NCI-H2227 (cell line): ENCODE results near the gene NAALADL2.

ENCODE experiments used
- DNase-seq: peaks from one replicate; lab custom pipeline; 2025; ENCODE audit not compliant: unreplicated experiment; lab: John Stamatoyannopoulos, UW

NAALADL2 gene

DNA sequence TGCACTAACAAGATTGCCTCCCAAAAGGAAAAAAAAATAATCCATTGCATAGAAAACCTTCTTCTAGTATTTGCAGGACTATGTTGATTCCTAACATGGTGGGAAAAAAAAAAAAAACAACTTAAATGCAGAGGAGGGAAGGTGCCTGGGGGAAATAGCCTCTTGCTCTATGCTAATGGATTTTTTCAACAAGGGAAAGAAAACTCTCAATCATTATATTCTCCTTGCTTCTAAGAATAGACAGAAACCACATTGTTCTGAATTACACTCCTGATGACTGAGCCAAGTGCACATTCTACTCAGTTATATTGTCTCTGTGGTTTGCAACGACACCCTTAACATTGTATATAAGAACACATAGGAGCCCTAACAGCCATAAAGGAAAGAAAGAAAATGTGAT, 760.2 kb downstream of the NAALADL2 start:
- no peak for DNase-seq

DNA sequence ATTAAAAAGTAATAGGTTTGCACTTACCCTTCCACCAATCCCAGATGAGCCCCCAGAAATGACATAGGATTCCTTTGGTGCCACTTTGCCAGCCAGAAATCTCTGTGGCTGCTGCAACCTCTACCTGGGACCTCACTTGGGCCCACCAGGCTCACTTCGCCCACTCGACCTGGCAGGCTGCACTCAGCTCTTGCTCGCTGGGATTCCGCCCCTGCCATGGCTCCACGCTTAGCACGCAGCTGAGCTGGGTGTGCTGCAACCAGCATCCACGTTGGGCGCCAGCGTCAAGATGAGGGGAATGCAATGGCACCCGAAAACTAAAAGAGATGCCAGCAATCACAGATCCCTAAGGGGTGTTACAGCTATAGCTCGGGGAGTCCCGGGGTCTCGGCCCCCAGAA, 761.0 kb downstream of the NAALADL2 start:
- DNase-seq: no peak

DNA sequence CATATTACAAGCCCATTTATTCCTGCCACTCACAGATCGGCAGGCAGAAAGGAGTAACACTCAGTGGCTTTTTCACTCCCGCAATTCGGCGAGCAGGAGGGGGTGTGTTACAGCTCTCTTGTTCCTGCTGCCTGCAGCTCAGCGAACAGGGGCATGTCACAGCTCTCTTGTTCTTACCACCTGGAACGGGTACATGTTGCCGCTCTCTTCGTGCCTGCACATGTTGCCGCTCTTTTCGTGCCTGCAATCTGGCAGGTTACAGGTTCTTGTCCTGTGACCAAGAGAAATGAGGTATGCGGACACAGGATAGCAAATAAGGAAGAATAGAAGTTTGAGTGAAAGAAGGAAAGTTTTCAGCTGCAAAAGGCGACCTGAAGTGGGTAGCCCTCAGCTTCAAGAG, 761.4 kb downstream of the NAALADL2 start:
- no peak for DNase-seq

DNA sequence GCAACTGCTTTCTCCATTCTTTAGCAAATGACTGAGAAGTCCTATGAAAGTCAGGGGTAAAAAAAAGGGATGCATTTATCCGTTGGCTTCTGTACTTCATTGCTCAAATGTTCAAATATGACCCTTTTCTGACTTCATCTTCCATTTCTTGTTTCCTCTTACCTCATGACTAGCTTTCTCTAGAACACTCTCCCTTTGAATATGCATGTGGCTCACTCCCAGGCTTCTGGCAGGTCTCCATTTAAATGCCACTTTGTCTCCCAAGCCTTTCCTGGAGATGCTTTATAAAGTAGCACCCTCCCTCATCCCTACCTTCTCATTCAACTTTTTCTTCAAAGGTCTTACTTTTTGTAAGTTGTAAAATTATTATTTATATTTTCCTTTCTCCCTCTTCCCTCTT, 781.8 kb downstream of the NAALADL2 start:
- DNase-seq: no peak

DNA sequence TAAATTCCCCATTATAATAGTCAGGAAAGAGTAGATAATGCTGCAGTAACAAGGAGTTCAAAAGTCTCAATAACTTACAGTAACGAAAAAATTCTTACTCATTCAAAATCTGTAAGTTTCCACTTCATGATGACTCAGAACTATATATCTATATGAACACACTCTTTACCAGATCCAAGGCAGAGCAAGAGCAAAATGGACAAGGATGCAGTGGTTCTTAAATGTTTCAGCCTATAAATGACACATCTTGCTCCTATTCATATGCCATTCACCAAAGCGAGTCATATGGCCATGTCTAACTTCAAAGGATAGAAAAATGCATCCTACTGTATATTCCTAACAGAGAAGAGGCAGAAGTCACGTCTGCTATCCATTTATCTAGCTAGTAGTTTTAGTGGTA, 787.7 kb downstream of the NAALADL2 start:
- DNase-seq: no peak

DNA sequence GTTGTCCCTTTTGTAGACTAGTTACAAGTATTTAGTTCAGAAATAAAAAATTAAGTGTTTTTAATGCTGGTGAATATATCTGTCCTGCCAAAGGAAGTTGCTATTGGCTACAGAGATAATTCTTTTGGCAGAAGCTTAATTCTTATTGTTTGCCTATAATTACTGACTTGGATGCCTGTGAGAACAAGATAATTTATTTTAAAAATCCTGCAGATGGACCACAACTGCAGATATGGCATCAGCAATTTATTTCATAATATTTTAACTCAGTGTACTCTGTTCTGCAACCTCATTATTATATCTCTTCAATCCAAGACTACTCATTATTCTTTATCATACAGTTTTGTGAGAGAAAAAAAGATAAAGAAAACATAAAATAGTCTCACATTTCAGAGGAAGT, 789.8 kb downstream of the NAALADL2 start:
- DNase-seq: no peak

DNA sequence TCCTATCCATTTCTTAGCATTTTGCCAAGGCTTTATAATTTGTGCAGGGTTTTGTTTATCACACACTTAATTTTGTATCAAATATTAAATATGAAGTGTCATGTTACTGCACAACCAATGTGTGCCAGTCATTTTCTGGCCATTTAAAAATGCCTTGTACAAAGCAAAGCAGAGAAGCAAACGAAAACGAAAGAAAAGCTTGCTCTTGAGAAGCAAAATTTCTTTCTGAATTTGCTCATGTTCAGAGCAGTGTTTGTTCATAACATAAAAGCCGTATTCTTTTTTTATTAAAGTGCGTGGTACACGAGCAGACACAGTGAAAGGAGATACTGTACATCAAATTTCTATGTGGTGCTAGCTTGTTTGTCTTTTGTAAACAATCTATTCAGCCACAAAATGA, 792.6 kb downstream of the NAALADL2 start:
- DNase-seq: no peak

DNA sequence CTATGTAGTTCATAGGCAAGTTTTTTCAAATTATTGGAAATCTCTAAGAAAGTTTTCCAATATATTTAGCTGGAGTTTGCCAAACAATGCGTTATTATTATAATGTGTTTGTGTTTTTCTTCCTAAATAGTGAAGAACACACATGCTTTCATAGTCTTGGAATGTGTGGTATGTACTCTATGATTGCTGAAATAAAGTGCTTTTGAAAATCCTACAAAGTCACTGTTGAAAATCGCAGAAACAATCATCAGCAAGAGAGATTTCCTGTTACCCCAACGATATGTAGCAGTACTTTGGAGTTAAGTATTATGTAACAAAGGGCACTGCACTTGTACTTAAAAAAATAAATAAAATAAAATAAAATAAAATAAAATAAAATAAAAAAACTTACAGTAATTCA, 796.2 kb downstream of the NAALADL2 start:
- no peak for DNase-seq

DNA sequence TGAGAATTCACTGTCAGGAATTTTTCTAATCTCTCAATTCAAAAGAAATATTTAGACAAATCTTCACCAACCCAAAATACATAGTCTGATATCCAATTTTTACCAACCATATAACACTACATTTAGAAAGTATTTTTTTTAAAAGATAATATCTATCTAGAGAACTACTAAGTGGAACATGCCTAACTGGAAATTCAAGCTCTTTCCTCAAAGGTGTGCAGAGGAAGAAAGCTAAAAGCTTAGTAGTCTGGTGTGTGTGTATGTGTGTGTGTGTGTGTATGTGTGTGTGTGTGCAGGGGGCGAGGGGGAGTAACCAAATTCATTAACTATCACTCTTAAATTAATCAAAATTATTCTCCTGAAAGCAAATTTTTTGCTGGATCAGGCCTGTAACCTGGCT, 797.3 kb downstream of the NAALADL2 start:
- DNase-seq: no peak

DNA sequence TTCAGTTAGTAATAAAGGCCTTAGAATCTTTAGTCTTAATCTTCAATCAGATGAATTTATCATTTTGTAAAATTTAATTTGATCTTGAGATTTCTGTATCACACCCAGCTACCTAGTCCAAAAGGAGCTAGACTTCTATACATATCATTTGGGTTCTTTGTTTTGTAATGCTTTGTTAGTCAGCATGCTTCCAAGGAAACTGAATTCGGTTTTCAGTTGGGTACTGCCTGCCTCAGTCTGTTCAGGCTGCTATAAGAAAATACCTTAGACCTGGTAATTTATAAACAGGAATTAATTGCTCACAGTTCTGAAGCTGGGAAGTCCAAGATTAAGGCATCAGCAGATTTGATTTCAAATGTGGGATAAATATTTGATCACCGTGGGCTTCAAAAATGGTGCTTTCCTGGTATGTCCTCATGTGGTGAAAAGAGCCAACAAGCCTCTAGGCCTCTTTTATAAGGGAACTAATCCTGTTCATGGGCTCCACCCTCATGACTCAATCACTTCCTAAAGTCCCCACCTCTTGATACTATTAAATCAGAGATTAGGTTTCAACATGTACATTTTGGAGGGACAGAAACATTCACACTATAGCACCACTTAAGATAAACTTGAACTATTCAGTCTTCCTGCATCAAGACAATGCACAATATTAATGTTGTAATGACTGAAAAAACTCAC, 800.7 kb downstream of the NAALADL2 start:
- DNase-seq: no peak

DNA sequence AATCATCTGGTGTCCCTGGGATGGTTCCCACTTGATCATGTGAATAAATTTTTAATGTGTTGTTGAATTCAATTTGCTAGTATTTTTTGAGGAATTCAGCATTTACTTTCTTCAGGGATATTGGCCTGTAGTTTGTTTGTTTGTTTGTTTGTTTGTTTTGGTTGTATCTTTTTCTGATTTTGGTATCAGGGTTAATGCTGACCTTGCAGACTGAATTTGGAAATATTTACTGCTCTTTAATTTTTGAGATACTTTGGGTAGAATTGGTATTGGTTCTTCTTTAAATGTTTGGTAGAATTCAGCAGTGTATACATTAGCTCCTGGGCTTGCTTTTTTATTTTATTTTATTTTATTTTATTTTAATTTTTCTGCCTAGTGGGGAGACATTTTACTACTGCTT, 803.7 kb downstream of the NAALADL2 start:
- no peak for DNase-seq

DNA sequence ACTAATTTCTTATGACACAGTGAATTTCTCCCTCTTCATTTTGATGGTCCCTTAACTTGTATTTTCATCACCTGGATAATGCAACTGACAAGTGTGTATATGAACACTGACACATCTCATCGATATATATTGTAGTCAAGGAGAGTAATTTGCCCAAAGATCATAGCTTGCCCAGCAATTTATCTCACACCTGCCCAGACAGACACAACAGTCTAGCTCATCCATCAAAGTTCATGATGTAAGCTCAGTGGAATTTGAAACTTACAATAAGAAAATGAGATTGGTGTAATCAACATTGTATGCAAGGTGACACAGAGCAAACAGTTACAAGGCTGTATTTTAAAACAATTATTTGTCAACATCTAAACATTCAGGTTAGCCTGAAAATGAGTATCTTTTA, 805.8 kb downstream of the NAALADL2 start:
- no peak for DNase-seq

DNA sequence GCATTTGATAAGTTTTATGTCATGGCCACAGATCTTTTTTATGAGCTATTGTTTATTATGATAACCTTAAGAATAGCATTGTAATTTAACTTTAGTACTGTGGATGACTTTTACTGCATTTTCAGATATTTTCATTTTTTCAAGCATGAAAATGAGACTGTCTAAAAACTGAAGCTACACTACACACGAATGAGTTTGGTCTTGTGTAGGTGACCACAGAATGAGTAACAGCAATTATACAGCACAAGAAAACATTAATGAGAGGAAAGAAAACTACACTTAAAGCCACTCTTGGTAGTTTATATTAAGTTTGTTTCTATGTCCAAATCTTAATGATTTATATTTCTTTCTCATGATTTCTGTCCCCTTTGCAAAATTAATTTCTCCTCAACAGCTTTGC, 809.2 kb downstream of the NAALADL2 start:
- no peak for DNase-seq

DNA sequence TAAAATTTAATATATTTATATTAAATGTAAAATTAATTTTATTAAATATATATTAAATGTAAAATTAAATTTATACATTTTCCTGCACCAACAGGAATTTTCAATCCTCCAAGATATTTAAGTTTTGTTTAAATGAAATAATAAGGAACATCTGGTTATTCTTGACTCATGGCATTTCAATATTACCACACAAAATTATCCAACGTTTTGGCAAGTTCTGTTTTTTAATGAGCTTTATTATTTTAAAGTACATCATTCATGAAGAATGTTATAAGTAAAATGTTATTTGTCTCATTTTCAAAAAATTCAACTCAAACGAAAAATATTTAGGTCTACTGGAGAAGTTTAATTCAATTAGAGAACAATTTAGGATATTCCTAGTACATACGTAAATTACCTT, 811.4 kb downstream of the NAALADL2 start:
- DNase-seq: no peak

DNA sequence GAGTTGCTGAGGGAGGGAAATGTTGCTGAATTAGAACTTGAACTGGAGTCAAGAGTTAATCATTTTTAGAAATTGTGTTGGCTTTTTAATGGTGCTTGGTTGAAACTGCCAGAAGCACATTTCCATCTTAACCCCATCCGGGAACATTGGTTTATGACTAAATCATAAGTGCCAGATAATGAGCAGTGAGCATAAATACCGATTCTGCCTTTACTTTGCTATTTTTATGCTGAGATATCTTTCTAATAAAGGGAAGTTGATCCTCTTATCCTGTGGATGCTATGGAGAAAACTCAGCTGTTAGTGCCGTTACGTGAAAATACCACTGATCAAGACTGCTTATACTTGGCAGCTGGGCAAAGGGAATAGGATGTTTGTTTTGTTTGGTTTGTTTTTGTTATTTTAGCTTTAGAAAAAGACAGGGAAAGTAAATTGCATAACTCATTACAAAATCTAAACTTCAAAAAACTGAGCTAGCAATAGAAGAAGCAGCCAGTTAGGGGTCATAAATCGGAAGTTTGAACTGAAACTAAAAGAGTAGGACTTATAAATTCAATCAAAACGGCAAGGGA, 813.1 kb downstream of the NAALADL2 start:
- no peak for DNase-seq

DNA sequence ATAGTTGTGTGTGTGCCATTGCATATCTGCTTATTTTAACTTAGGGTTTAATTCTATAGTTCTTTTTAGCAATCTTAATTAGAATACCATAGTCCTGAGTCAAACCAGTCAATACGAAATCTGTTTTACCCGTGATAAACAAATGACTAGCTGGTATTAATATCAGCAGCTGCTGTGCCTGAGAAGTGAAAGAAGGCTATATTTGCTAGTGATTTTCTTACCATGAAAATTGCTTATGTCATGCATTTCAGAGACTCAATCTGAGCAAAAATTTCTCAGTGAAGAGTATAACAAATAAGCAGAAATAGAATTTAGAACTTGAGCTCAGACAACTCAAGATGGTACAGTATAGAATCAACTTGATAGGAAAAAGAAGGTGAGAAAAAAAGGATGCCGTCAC, 820.4 kb downstream of the NAALADL2 start:
- no peak for DNase-seq

DNA sequence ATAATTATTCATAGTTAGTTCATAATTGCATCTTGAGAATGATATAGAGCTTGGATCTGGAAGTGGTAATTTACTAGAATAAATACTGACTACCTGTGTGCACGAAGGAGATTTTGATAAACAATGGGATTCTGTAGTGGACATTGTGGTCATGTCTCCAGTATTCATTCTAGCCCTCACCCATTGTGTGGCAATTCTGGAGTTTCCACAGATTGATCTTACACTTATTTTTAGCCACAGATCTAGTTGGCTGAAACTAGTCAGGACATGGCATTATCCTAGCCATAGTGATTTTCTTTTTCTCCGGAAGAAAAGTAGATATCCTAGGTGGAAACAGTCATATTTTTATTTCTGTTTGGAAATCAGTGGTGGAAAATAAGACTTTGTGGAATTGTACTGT, 833.1 kb downstream of the NAALADL2 start:
- no peak for DNase-seq

DNA sequence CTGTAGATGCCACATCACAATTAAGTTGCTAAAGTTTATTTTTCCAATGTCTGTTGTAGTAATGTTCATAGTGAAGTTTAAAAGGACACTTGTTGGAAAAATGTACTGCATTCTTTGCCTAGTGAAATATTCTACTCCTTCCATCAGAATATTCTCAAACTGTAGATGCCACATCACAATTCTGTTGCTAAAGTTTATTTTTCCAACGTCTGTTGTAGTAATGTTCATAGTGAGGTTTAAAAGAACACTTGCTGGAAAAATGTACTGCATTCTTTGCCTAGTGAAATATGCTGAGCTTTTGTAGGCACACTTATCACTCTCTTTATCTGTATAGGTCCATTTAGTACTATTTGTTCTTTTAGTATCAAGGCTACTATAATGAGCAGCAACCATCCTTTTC, 836.1 kb downstream of the NAALADL2 start:
- DNase-seq: no peak

DNA sequence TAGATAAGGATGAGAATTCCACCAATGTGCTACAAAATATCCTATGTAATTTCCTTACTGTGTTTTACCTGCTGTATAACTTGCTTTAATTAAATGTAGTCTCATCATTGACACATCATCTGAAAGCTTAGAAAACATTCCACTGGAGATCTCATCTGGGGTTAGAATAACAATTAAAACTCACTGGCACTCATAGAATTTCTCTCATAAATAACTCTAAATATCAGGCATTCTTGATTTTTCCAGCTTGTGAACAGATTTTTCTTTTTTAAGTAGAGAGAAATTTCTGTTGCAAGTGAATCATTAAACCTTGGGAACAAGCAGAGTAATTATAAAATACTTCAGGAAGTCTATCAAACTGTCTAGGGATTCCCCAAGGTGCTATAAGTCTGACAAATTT, 843.8 kb downstream of the NAALADL2 start:
- DNase-seq: no peak

DNA sequence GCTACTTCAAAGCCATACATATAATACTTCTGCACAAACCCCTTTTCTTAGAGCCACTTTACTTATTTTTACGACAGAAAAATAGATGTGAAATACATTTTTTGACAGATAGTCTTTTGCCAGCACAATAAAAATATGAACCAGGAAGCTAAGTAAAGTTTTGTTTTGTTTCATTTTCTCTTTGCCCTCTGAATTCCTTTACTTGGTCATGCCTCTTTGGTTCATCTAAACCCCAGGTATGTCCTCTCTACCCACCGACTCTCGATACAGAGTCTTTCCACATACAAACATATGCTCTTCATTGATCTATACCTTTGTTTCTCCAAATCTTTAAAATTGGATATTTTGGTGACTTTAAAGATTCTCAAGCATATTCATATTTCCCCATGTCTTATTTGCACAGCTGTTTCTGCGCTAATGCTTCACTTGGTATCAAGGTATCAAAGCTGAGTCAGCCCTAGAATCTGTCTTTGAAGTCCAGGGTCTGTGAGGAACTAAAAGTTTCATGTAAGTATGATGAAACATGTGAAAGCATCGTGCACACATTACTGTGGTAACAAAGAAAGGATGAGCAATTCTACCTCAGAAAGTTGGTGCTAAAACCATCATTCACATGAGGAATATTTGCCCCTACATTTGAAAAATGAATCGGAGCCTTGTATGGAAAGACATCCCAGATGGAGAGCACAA, 845.4 kb downstream of the NAALADL2 start:
- no peak for DNase-seq

DNA sequence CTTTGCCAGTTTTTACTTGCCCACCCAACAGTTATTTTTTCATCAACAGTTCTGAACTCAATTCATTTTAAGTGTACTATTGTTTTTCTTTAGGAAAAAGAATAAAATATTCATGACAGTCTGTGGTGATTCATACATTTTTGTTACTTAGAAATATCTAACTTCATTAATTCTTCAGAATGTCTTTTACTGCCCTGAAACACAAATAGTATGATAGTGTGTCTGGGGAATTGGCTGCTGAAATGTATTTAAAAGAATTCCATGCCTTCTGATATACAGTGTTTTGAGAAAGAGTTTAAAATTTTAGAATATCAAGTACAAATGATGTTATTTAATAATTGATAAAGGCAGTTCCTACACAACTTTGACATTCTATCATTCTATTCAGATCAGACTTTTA, 854.1 kb downstream of the NAALADL2 start:
- no peak for DNase-seq

DNA sequence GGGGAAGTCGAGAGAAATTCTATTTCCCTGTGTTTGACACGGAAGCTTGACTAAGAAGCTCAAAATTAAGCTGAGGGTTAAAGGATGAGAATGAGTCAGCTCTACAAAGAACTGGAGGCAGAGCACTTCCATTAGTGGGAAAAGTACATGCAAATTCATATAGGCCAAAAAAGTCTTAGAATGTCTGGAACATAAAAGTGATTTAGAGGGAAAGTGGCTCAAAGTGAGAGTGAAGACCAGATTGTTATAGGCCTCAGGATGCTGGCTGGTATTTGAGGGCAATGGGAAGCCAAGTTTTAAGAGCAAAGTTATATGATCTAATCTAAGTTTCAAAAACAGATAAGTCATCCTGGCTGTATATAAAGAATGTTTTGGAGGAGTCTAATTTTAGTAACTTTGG, 857.3 kb downstream of the NAALADL2 start:
- no peak for DNase-seq

DNA sequence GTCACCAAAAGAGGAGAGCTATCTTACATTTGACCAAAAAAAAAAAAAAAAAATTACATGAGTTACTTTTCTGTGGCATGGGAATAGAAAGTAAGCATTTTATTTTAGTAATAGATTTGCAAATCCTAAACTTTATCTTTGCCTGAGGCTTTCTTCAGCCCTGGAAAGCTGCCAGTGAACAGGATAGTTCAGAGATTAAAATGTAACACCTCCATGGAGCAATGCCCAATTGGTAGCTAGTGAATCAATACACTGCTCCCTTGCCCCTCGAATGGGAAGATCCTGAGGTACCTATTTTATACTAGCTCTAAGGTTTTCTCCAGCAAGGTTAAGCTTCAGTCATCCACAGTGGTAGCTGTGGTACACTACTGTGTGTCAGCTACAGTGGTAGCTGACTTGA, 867.1 kb downstream of the NAALADL2 start:
- DNase-seq: no peak
